ENCODE measurements around the gene GPALPP1. TPM values are rescaled to one million over a fixed set of nuclear protein-coding genes. Genes with fewer than 3 reads are reported as not detected.

The GPALPP1 gene
- polyA plus RNA-seq, 1 of the 3 experiments (the other 2 are of a cell fraction) = 11.7 TPM

DNA sequence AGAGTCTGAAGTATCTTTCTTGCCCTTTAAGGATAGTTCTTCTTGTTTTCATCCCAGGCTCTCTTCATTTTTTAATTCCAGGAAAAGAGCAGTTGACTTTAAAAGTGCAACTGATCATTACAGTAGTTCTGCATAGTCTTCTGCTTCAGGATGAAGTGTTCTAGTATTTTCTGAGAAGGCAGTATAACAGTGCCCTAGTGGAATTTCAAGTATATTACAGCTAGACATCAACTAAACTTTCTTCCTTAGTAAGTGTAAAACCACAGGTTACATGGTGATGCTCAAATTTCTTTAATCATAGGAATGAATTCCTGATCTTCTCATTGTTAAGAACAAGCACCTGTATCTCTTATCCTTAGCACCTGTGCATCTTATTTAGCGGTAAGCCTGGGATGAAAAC lies 11.0 kb upstream of the GPALPP1 start:
- POLR2A ChIA-PET = no interaction called here
- peaks cover 18% of the 10 kb centered on the region for H3K79me2 ChIP-seq (ENCODE audit: insufficient read depth)
- peaks cover 4% of the 10 kb centered on the region for H3F3A ChIP-seq (replicated peaks; ENCODE audit: insufficient read depth)

DNA sequence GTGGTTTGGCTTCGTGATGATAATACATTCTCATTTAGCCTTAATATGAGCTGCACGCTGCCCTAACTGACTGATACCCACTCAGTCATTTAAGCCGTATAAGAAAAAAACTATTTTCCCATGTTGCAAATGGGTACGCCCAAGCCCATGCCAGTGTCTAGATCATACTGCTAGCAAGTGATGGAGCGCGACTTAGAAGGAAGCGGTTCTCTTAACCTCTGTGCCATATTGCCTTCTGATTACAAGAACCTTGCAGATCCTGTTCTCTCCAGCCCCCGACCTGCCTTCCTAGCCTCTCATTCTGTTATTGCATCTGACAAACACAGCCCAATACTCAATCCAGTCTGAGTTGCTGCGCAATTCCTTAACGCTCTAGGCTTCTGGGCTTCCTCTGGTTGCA lies 603 bp downstream of the GPALPP1 start:
- TF ChIP-seq MAX (IDR thresholded peaks at IDR 0.05; ENCODE audit: low read depth) = no peak
- no peak for TF ChIP-seq POLR2AphosphoS5 (IDR thresholded peaks at IDR 0.05; ENCODE audit: low read depth, low read length)
- TF ChIP-seq RCOR1 (IDR thresholded peaks at IDR 0.05; ENCODE audit: low read length) = no peak
- no peak for TF ChIP-seq TCF12 (IDR thresholded peaks at IDR 0.05)
- TF ChIP-seq, protein P1, sequence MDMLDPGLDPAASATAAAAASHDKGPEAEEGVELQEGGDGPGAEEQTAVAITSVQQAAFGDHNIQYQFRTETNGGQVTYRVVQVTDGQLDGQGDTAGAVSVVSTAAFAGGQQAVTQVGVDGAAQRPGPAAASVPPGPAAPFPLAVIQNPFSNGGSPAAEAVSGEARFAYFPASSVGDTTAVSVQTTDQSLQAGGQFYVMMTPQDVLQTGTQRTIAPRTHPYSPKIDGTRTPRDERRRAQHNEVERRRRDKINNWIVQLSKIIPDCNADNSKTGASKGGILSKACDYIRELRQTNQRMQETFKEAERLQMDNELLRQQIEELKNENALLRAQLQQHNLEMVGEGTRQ (IDR thresholded peaks at IDR 0.05; ENCODE audit: borderline replicate concordance, low read depth, low read length) = no peak
- TF ChIP-seq ELF1 (IDR thresholded peaks at IDR 0.05) = no peak
- TF ChIP-seq RFX5 (IDR thresholded peaks at IDR 0.05; ENCODE audit: low read length) = no peak
- no peak for TF ChIP-seq FOXJ3 (CRISPR knock-in tag; IDR thresholded peaks at IDR 0.05)
- TF ChIP-seq, protein P2, sequence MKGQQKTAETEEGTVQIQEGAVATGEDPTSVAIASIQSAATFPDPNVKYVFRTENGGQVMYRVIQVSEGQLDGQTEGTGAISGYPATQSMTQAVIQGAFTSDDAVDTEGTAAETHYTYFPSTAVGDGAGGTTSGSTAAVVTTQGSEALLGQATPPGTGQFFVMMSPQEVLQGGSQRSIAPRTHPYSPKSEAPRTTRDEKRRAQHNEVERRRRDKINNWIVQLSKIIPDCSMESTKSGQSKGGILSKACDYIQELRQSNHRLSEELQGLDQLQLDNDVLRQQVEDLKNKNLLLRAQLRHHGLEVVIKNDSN (IDR thresholded peaks at IDR 0.05; ENCODE audit: borderline replicate concordance, low read depth) = no peak
- no peak for TF ChIP-seq RXRA (IDR thresholded peaks at IDR 0.05; ENCODE audit: borderline replicate concordance, low read depth)
- no peak for TF ChIP-seq FOSL2 (IDR thresholded peaks at IDR 0.05; ENCODE audit: borderline replicate concordance, low read depth)
- no peak for TF ChIP-seq JUND (IDR thresholded peaks at IDR 0.05)
- TF ChIP-seq NFIC (IDR thresholded peaks at IDR 0.05; ENCODE audit: borderline replicate concordance) = no peak
- no peak for TF ChIP-seq PBX3 (IDR thresholded peaks at IDR 0.05)
- POLR2A ChIA-PET = no interaction called here
- Histone ChIP-seq H3K9me2 (no peaks in the 10 kb centered on the region), H3K4me3 (ENCODE audit: low read depth in 2 of 2, low read length in 1 of 2) (peak overlapping the region; percentile 89 to 97), H3K4me2 (peak overlapping the region; percentile 96), H4K20me1 (ENCODE audit: insufficient read depth) (no peaks in the 10 kb centered on the region; the same call in 1 of the 2 replicates), H3K4me1 (ENCODE audit: control insufficient read depth in 1 of 2, insufficient read depth in 2 of 2, low read depth in 1 of 2, low read length in 1 of 2) (peaks cover 0 to 15% of the 10 kb centered on the region in 2 experiments; a peak in 3 of 4 replicates), H3K27me3 (ENCODE audit: insufficient read depth) (no peaks in the 10 kb centered on the region), H3F3A (replicated peaks; ENCODE audit: insufficient read depth) (no peaks in the 10 kb centered on the region), H3K9me3 (no peaks in the 10 kb centered on the region), H3K79me2 (ENCODE audit: insufficient read depth) (peaks cover 99% of the 10 kb centered on the region), H3K27ac (ENCODE audit: low read depth in 2 of 2, low read length in 1 of 2) (peak overlapping the region; percentile 69 to 83; a peak in 3 of 4 replicates), H3K36me3 (replicated peaks in 1 of 2; ENCODE audit: control insufficient read depth in 1 of 2, insufficient read depth in 2 of 2, low read length in 1 of 2) (peaks cover 8 to 11% of the 10 kb centered on the region in 2 experiments), H2AFZ (ENCODE audit: low read depth) (peak overlapping the region; percentile 79; the same call in 1 of the 2 replicates), H3K9ac (peak overlapping the region; percentile 92)
- 3% methylated on average over 9 of the region's 10 CpGs for WGBS (ENCODE audit: low lambda C conversion rate)
- CTCF ChIA-PET = interaction anchor here (1.8 kb wide), 1 partner anchor 17 kb away, joined by 6 read pairs; no protein-coding TSS in a partner anchor
- peak; percentile 22 for DNase-seq

More for the DNA sequence above, 11.0 kb upstream of the GPALPP1 start:
- TF ChIP-seq EP300 (IDR thresholded peaks at IDR 0.05; ENCODE audit: borderline replicate concordance in 1 of 2, low read depth in 1 of 2, low read length in 1 of 2) = no peak
- TF ChIP-seq, protein P3, sequence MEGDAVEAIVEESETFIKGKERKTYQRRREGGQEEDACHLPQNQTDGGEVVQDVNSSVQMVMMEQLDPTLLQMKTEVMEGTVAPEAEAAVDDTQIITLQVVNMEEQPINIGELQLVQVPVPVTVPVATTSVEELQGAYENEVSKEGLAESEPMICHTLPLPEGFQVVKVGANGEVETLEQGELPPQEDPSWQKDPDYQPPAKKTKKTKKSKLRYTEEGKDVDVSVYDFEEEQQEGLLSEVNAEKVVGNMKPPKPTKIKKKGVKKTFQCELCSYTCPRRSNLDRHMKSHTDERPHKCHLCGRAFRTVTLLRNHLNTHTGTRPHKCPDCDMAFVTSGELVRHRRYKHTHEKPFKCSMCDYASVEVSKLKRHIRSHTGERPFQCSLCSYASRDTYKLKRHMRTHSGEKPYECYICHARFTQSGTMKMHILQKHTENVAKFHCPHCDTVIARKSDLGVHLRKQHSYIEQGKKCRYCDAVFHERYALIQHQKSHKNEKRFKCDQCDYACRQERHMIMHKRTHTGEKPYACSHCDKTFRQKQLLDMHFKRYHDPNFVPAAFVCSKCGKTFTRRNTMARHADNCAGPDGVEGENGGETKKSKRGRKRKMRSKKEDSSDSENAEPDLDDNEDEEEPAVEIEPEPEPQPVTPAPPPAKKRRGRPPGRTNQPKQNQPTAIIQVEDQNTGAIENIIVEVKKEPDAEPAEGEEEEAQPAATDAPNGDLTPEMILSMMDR (IDR thresholded peaks at IDR 0.05) = peak; percentile 35
- Histone ChIP-seq H3K9me2 (no peaks in the 10 kb centered on the region), H4K20me1 (ENCODE audit: insufficient read depth) (no peaks in the 10 kb centered on the region), H3K4me2 (no peak overlapping the region), H2AFZ (ENCODE audit: low read depth) (no peak overlapping the region), H3K4me3 (ENCODE audit: low read depth in 2 of 2, low read length in 1 of 2) (no peak overlapping the region), H3K27ac (ENCODE audit: low read depth in 2 of 2, low read length in 1 of 2) (no peak overlapping the region), H3K4me1 (ENCODE audit: control insufficient read depth in 1 of 2, insufficient read depth in 2 of 2, low read depth in 1 of 2, low read length in 1 of 2) (no peaks in the 10 kb centered on the region), H3K27me3 (ENCODE audit: insufficient read depth) (no peaks in the 10 kb centered on the region), H3K9me3 (no peaks in the 10 kb centered on the region), H3K9ac (no peak overlapping the region), H3K36me3 (replicated peaks in 1 of 2; ENCODE audit: control insufficient read depth in 1 of 2, insufficient read depth in 2 of 2, low read length in 1 of 2) (peaks cover 34 to 61% of the 10 kb centered on the region in 2 experiments)
- no peak for DNase-seq
- CTCF ChIA-PET = interaction anchor here (0.6 kb wide), 1 partner anchor 21 kb away, joined by 3 read pairs; no protein-coding TSS in a partner anchor
- WGBS (ENCODE audit: low lambda C conversion rate) = 95% methylated on average over 1 of the region's 1 CpG
